Measurements from ENCODE around the gene ABITRAM. TPM values are rescaled to one million over a fixed set of nuclear protein-coding genes. Genes with fewer than 3 reads are reported as not detected.

The ABITRAM gene
- total RNA-seq, 1 experiment from 2014 or later: 10.9 TPM

DNA sequence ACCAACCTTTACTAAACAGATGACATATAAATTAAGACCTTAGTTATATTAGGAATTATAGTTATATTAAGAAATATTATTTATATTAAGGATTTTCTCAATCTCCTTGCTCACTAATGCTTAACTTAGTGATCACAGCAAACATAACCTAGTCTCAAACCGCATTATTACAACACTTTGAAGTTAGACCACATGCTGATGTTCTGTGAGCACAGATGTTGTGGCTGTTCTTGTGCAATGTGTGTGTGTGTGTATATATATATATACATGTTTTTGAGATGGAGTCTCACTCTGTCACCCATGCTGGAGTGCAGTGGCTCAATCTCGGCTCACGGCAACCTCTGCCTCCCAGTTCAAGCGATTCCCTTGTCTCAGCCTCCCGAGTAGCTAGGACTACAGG is 20.8 kb upstream of the ABITRAM start:
- Mint-ChIP-seq H3K27me3 (ENCODE audit: low read depth) (no peaks in the 10 kb centered on the region), H3K36me3 (ENCODE audit: insufficient read depth in 1 of 3, low read depth in 3 of 3) (peaks cover 16 to 76% (median 51%) of the 10 kb centered on the region in 3 experiments; a peak in 6 of 7 replicates), H3K4me1 (no peaks in the 10 kb centered on the region), H3K9me3 (no peaks in the 10 kb centered on the region), H3K4me3 (no peak overlapping the region), H3K27ac (no peak overlapping the region)
- Histone ChIP-seq H3K4me1 (ENCODE audit: insufficient read depth, low read length) (no peaks in the 10 kb centered on the region), H3K79me1 (ENCODE audit: insufficient read depth, low read depth, low read length, poor library complexity, severe bottlenecking) (no peaks in the 10 kb centered on the region), H2AFZ (ENCODE audit: low read length) (no peak overlapping the region), H3K27ac (ENCODE audit: insufficient read length, low read depth, low read length) (no peak overlapping the region), H3K9ac (ENCODE audit: extremely low read depth, insufficient read length, low read length) (no peak overlapping the region), H4K91ac (ENCODE audit: insufficient read length, low read depth, low read length) (no peak overlapping the region), H4K20me1 (ENCODE audit: control insufficient read depth, insufficient read depth, insufficient read length) (no peaks in the 10 kb centered on the region), H4K8ac (replicated peaks; ENCODE audit: insufficient read length, low read depth, low read length) (no peak overlapping the region), H3K4me2 (ENCODE audit: insufficient read depth, insufficient read length, low read length) (no peak overlapping the region), H2BK120ac (ENCODE audit: low read depth, low read length, poor library complexity, severe bottlenecking) (no peak overlapping the region), H3K4ac (ENCODE audit: low read depth, low read length) (no peak overlapping the region), H4K5ac (ENCODE audit: insufficient read length, low read depth, low read length) (no peak overlapping the region), H3K27me3 (ENCODE audit: insufficient read depth, low read length) (no peaks in the 10 kb centered on the region), H3K23ac (ENCODE audit: insufficient read length, low read depth, low read length) (no peak overlapping the region), H3K23me2 (ENCODE audit: insufficient read length, low read depth, low read length, poor library complexity, severe bottlenecking) (no peaks in the 10 kb centered on the region), H2BK12ac (ENCODE audit: insufficient read length, low read depth, low read length) (no peak overlapping the region), H2BK5ac (ENCODE audit: insufficient read length, low read length) (no peak overlapping the region), H3K56ac (ENCODE audit: insufficient read length, low read depth, low read length) (no peak overlapping the region), H2BK20ac (ENCODE audit: low read depth, low read length, poor library complexity, severe bottlenecking) (no peak overlapping the region), H3K9me3 (ENCODE audit: control insufficient read depth, low read depth, low read length) (no peaks in the 10 kb centered on the region), H2AK5ac (ENCODE audit: insufficient read length, low read length) (no peak overlapping the region), H3K18ac (ENCODE audit: insufficient read length, low read depth, low read length) (no peak overlapping the region), H3K14ac (ENCODE audit: insufficient read depth, low read length) (no peak overlapping the region), H2BK15ac (ENCODE audit: low read depth, low read length) (no peak overlapping the region), H3K79me2 (ENCODE audit: insufficient read depth, low read length) (no peaks in the 10 kb centered on the region), H3T11ph (ENCODE audit: low read length) (no peak overlapping the region)
- no CpG with 5 or more reads among the region's 5 CpGs for WGBS (ENCODE audit: extremely low coverage, insufficient read length, low lambda C conversion rate)
- TF ChIP-seq, protein P1, sequence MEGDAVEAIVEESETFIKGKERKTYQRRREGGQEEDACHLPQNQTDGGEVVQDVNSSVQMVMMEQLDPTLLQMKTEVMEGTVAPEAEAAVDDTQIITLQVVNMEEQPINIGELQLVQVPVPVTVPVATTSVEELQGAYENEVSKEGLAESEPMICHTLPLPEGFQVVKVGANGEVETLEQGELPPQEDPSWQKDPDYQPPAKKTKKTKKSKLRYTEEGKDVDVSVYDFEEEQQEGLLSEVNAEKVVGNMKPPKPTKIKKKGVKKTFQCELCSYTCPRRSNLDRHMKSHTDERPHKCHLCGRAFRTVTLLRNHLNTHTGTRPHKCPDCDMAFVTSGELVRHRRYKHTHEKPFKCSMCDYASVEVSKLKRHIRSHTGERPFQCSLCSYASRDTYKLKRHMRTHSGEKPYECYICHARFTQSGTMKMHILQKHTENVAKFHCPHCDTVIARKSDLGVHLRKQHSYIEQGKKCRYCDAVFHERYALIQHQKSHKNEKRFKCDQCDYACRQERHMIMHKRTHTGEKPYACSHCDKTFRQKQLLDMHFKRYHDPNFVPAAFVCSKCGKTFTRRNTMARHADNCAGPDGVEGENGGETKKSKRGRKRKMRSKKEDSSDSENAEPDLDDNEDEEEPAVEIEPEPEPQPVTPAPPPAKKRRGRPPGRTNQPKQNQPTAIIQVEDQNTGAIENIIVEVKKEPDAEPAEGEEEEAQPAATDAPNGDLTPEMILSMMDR (conservative IDR thresholded peaks at IDR 0.05): no peak
- no peak for DNase-seq
